Upper lobe of left lung (tissue), 6 donors: ENCODE measurements around the gene PGD. TPM values are rescaled to one million over a fixed set of nuclear protein-coding genes. Genes with fewer than 3 reads are reported as not detected.

Experiments
- ATAC-seq, 2 donors: fragments of 200-7000 bp; cut with Tn5 transposase; one replicate each; pipeline ENCODE4 v1.9.1; 2022; ENCODE audit warnings: mild to moderate bottlenecking in 2 of 2, moderate library complexity in 2 of 2; ENCODE audit not compliant: low FRiP score in 2 of 2
- DNase-seq, 2 donors: peaks; one replicate each; pipeline ENCODE4 v3.0.0-alpha.2; 2019 to 2020
- H3K27ac ChIP-seq, 4 donors: fragments of 200-600 bp; sonication (generic); one replicate each; pipeline ENCODE4 v1.5.1; 2016 to 2019
- H3K27me3 ChIP-seq, 4 donors: fragments of 200-600 bp; sonication (generic); one replicate each; pipeline ENCODE4 v1.5.1; 2017 to 2019
- H3K36me3 ChIP-seq, 4 donors: fragments of 200-600 bp; sonication (generic); one replicate each; pipeline ENCODE4 v1.5.1; 2016 to 2019
- H3K4me1 ChIP-seq, 4 donors: fragments of 200-600 bp; sonication (generic); one replicate each; pipeline ENCODE4 v1.5.1; 2018 to 2019
- H3K4me3 ChIP-seq, 4 donors: fragments of 200-600 bp; sonication (generic); one replicate each; pipeline ENCODE4 v1.5.1; 2017 to 2019; ENCODE audit warnings: mild to moderate bottlenecking in 2 of 4, moderate library complexity in 1 of 4
- H3K9me3 ChIP-seq, 4 donors: fragments of 200-600 bp; sonication (generic); one replicate each; pipeline ENCODE4 v1.5.1; 2018 to 2019
- CTCF ChIP-seq, 6 experiments: fragments of 450-650 bp in 4 of 6; fragments of 200-600 bp in 2 of 6; sonication (generic) in 2 of 6; IDR thresholded peaks; one replicate each; pipeline ENCODE4 v1.5.1; 2016 to 2019; ENCODE audit warnings: antibody characterized with exemption in 6 of 6
- EP300 ChIP-seq, 4 donors: sonication (generic); formaldehyde crosslinking; IDR thresholded peaks; one replicate each; pipeline ENCODE4 v1.5.1; 2017; ENCODE audit warnings: antibody characterized with exemption in 4 of 4, control low read depth in 2 of 4
- POLR2A ChIP-seq, 4 donors: fragments of 450-650 bp; IDR thresholded peaks; one replicate each; pipeline ENCODE4 v1.5.1; 2016 to 2017; ENCODE audit warnings: antibody characterized with exemption in 4 of 4, mild to moderate bottlenecking in 2 of 4
- POLR2AphosphoS5 ChIP-seq, 2 donors: sonication (generic); formaldehyde crosslinking; IDR thresholded peaks; one replicate each; pipeline ENCODE4 v1.5.1; 2017; ENCODE audit warnings: antibody characterized with exemption in 2 of 2
- WGBS, 2 donors: methylation state at CpG; one replicate each; pipeline ENCODE4 v1.1.5; 2017 to 2018; 5-methylcytosine and 5-hydroxymethylcytosine counted together
- total RNA-seq, 6 donors: library from RNA; depleted of rRNA in 4 of 6; stranded (reverse); fragments of >200 nt in 4 of 6; gene quantifications; one replicate each; pipeline versions ENCODE4 v1.1.0 to v1.2.1, GENCODE V29; 2016 to 2021
- donor health status: DM: no; HTN: no; CAD: no; lungs with moderate emphysema.
- donor health status: DM: no; HTN: yes; CAD: no; lungs with severe emphysema.

PGD gene
- total RNA-seq, 6 donors from 2014 or later: 118 to 211 (median 183) TPM

DNA sequence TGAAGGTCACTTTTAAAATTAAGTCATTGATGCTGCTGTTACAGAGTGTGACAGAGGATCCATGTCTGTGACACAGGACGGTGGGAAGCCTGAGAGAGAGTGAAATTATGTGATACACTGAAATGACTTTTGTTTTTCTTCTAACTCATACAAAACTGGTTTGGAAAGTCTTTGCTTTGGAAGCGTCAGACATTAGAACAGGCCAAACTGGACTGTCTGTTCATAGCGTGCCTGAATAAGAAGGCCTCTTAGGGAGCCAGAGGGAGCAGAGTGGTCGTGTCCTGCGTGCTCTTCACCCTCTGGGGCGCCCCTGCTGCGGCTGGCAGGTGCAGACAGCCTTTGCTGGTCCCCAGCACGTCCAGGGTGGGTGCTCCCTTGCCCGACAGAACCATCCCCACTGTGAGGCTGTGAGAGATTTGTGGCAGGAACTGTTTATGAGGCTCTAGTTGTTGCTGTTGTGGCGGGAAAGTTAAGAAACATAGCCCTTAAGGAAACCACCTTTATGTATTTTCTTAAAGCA lies 19.7 kb upstream of the PGD start:
- whole genome bisulfite sequencing, 2 donors: 89 to 92% methylated on average over 9 to 10 of the region's 10 CpGs
- Histone ChIP-seq H3K27ac (peak overlapping the region in 2 of 4 donors; percentile 32 to 67), H3K4me3 (no peak overlapping the region), H3K36me3 (peaks cover 13 to 66% (median 31%) of the 10 kb centered on the region in 4 donors), H3K4me1 (peaks cover 0 to 7% (median 6%) of the 10 kb centered on the region in 4 donors), H3K27me3 (no peaks in the 10 kb centered on the region), H3K9me3 (no peaks in the 10 kb centered on the region)
- TF ChIP-seq CTCF (IDR thresholded peaks at IDR 0.05) (no peak), EP300 (IDR thresholded peaks at IDR 0.05) (no peak), POLR2AphosphoS5 (IDR thresholded peaks at IDR 0.05) (no peak), POLR2A (IDR thresholded peaks at IDR 0.05) (no peak)
- DNase-seq (peak in 1 of 2 donors; percentile 48), ATAC-seq (no peak)

DNA sequence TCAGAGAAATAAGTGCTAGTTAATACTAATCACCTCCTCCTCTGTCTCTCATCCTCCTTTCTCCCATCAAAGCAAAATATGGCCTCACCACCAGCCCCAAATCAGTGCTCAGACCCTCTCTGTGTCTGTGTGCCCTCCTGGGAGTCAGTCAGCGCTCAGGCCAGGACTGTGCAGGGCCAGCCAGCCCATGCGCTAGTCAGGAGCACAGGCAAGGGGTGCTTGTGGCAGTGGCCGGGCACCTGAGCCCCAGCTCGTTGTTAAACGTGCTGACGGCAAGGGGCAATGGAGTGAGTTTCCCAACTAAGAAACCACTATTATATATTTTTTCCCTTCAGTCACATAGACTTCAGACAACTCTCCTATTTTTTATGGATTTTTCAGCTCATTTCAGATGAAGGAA lies 19.2 kb upstream of the PGD start:
- DNase-seq (peak in 1 of 2 donors; percentile 35), ATAC-seq (no peak)
- WGBS, 2 donors: 96% methylated on average over 5 to 6 of the region's 6 CpGs
- Histone ChIP-seq H3K4me3 (no peak overlapping the region), H3K27ac (no peak overlapping the region), H3K27me3 (no peaks in the 10 kb centered on the region), H3K36me3 (peaks cover 8 to 61% (median 26%) of the 10 kb centered on the region in 4 donors), H3K4me1 (peaks cover 0 to 7% (median 6%) of the 10 kb centered on the region in 4 donors), H3K9me3 (no peaks in the 10 kb centered on the region)
- TF ChIP-seq POLR2AphosphoS5 (IDR thresholded peaks at IDR 0.05) (no peak), POLR2A (IDR thresholded peaks at IDR 0.05) (no peak), CTCF (IDR thresholded peaks at IDR 0.05) (no peak), EP300 (IDR thresholded peaks at IDR 0.05) (no peak)

DNA sequence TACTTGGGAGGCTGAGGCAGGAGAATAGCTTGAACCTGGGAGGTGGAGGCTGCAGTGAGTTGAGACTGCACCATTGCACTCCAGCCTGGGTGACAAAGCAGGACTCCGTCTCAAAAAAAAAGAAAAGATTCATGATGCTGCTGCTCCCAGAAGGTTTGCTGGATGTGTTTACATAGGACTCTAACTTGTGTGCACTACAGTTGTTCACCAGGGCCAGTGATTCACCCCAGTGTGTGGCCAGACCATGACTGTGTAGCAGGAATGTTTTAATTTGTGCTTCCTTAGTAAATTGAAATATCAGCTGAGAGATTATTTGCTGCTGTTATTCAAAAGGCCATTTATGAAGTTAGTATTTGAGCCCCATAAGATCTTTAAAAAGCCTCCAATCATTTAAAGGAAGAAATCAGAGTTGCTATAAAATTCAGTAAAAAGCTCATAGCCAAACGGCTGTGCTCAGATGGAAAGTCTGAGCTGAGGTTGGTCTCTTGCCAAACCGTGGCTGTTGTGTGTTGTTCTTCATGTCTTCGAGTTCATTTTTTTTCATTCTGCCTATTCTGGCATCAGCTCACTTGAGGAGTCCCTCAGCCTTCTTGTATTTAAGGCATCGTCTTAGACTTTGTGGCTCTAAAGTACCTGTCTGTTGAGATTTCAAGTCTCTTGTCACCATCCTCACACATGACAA lies 18.1 kb upstream of the PGD start:
- no peak overlapping the region for H3K4me3 ChIP-seq
- WGBS, 2 donors: 74 to 80% methylated on average over 5 of the region's 5 CpGs
- peaks cover 0 to 7% (median 6%) of the 10 kb centered on the region in 4 donors for H3K4me1 ChIP-seq
- H3K27me3 ChIP-seq: no peaks in the 10 kb centered on the region
- peaks cover 6 to 50% (median 20%) of the 10 kb centered on the region in 4 donors for H3K36me3 ChIP-seq
- no peak overlapping the region for H3K27ac ChIP-seq
- H3K9me3 ChIP-seq: no peaks in the 10 kb centered on the region
- DNase-seq (no peak), ATAC-seq (peak in 1 of 2 donors; percentile 66)
- no peak for TF ChIP-seq CTCF (IDR thresholded peaks at IDR 0.05)
- no peak for TF ChIP-seq POLR2A (IDR thresholded peaks at IDR 0.05)
- no peak for TF ChIP-seq POLR2AphosphoS5 (IDR thresholded peaks at IDR 0.05)

- Histone ChIP-seq H3K27me3 (no peaks in the 10 kb centered on the region), H3K9me3 (no peaks in the 10 kb centered on the region), H3K4me3 (no peak overlapping the region), H3K27ac (no peak overlapping the region), H3K36me3 (peaks cover 3 to 24% (median 8%) of the 10 kb centered on the region in 4 donors), H3K4me1 (peaks cover 0 to 20% (median 12%) of the 10 kb centered on the region in 4 donors)
- no peak for TF ChIP-seq POLR2AphosphoS5 (IDR thresholded peaks at IDR 0.05)
- no peak for TF ChIP-seq POLR2A (IDR thresholded peaks at IDR 0.05)
- TF ChIP-seq CTCF (IDR thresholded peaks at IDR 0.05): no peak
- no peak for TF ChIP-seq EP300 (IDR thresholded peaks at IDR 0.05)
- ATAC-seq (no peak), DNase-seq (no peak)
- 85 to 94% methylated on average over 4 of the region's 4 CpGs for WGBS, 2 donors
Observed at GRCh38 chr1:10383630-10384029, 15.2 kb upstream of the PGD start.
